HepG2 (cell line): ENCODE data around the gene FHIT. TPM values are rescaled to one million over a fixed set of nuclear protein-coding genes. Genes with fewer than 3 reads are reported as not detected.

Source experiments
- ATAC-seq: fragments of 200-7000 bp; cut with Tn5 transposase; 3 replicates; pipeline ENCODE4 v1.9.1; 2020; ENCODE audit warnings: mild to moderate bottlenecking, moderate library complexity
- BruUV-seq: library from RNA; stranded (reverse); fragments of 400-500 nt; replicated peaks from 2 replicates; lab custom pipeline; 2021; lab: Mats Ljungman, UMichigan
- CTCF ChIA-PET: fragments of 300-600 bp; formaldehyde crosslinking; extraction: SDS; loops from one replicate; lab custom pipeline; 2021; ENCODE audit warnings: low total read pairs, inconsistent platforms, low intra/inter-chr PET ratio; lab: Yijun Ruan, JAX
- POLR2A ChIA-PET: fragments of 350-600 bp; sonication (Branson Sonifier 250); formaldehyde crosslinking; loops from one replicate; lab custom pipeline; 2020; ENCODE audit warnings: antibody characterized with exemption, inconsistent platforms; lab: Yijun Ruan, JAX
- DNase-seq: peaks from one replicate; pipeline ENCODE4 v3.0.0-alpha.2; 2015; ENCODE audit warnings: low spot score
- FAIRE-seq: peaks from 3 replicates; lab custom pipeline; 2011; peaks lifted over from hg19 to GRCh38; lab: Jason Lieb, UNC
- H2AFZ ChIP-seq: one replicate; pipeline ENCODE4 v1.6.1; 2011; ENCODE audit warnings: low read length, inconsistent platforms
- H3K27ac ChIP-seq: fragments of 300-600 bp; 3 replicates; pipeline ENCODE4 v1.8.0; 2011; ENCODE audit warnings: mixed run types, mild to moderate bottlenecking, mixed read lengths, low read length, inconsistent platforms; ENCODE audit not compliant: insufficient read depth; ENCODE audit errors: extremely low read length
- H3K27me3 ChIP-seq, 2 experiments: fragments of 200-600 bp in 1 of 2; 2 replicates in 1 of 2; 3 replicates in 1 of 2; pipeline versions ENCODE4 v1.6.0 to v1.8.0; 2011; ENCODE audit warnings: low read length in 2 of 2, mild to moderate bottlenecking in 2 of 2, moderate library complexity in 2 of 2, inconsistent platforms in 1 of 2; ENCODE audit not compliant: insufficient read depth in 2 of 2, control insufficient read depth in 1 of 2
- H3K36me3 ChIP-seq, 2 experiments: fragments of 200-600 bp in 1 of 2; replicated peaks in 1 of 2; 2 replicates in 1 of 2; 3 replicates in 1 of 2; pipeline versions ENCODE4 v1.5.1 to v1.8.0; 2011; ENCODE audit warnings: low read length in 2 of 2, inconsistent platforms in 1 of 2; ENCODE audit not compliant: insufficient read depth in 2 of 2, control insufficient read depth in 1 of 2
- H3K4me1 ChIP-seq: 2 replicates; pipeline ENCODE4 v1.5.1; 2012; ENCODE audit warnings: low read length, inconsistent platforms; ENCODE audit not compliant: insufficient read depth
- H3K4me2 ChIP-seq: 2 replicates; pipeline ENCODE4 v1.6.0; 2011; ENCODE audit warnings: low read depth, low read length, inconsistent platforms
- H3K4me3 ChIP-seq, 3 experiments: fragments of 200-600 bp in 1 of 3; sonication (generic), shearing (Covaris generic) in 1 of 3; replicated peaks in 1 of 3; 2 replicates each; pipeline ENCODE4 v1.5.1; 2011 to 2016; ENCODE audit warnings: low read length in 3 of 3, inconsistent platforms in 2 of 3, low read depth in 2 of 3, mild to moderate bottlenecking in 2 of 3, control low read depth in 1 of 3, mixed read lengths in 1 of 3; ENCODE audit not compliant: insufficient read depth in 1 of 3
- H3K79me2 ChIP-seq: one replicate; pipeline ENCODE4 v1.6.1; 2011; ENCODE audit warnings: low read length, inconsistent platforms; ENCODE audit not compliant: insufficient read depth
- H3K9ac ChIP-seq: 2 replicates; pipeline ENCODE4 v1.6.0; 2011; ENCODE audit warnings: mild to moderate bottlenecking, low read depth, low read length, inconsistent platforms; ENCODE audit not compliant: insufficient read depth
- H3K9me3 ChIP-seq: 2 replicates; pipeline ENCODE4 v1.5.1; 2012; ENCODE audit warnings: mild to moderate bottlenecking, low read length
- H4K20me1 ChIP-seq: 2 replicates; pipeline ENCODE4 v1.6.0; 2011; ENCODE audit warnings: inconsistent platforms, mild to moderate bottlenecking, low read length, moderate library complexity; ENCODE audit not compliant: insufficient read depth
- CEBPG ChIP-seq: IDR thresholded peaks from 2 replicates; pipeline ENCODE4 v1.6.1; 2016
- DMAP1 ChIP-seq: IDR thresholded peaks from 2 replicates; pipeline ENCODE4 v1.6.1; 2016
- DMTF1 ChIP-seq: sonication (generic); formaldehyde crosslinking; IDR thresholded peaks from 2 replicates; pipeline ENCODE4 v1.4.0; 2020; ENCODE audit warnings: mild to moderate bottlenecking, missing genetic modification reagents
- NFIC ChIP-seq: IDR thresholded peaks from 2 replicates; pipeline ENCODE4 v1.6.1; 2012; ENCODE audit warnings: mild to moderate bottlenecking, low read length, inconsistent platforms
- NR3C1 ChIP-seq: sonication (generic); formaldehyde crosslinking; IDR thresholded peaks from 2 replicates; pipeline ENCODE4 v1.4.0; 2020; ENCODE audit warnings: missing genetic modification reagents
- SOX6 ChIP-seq, 2 experiments: fragments of 450-650 bp in 1 of 2; sonication (generic) in 1 of 2; formaldehyde crosslinking in 1 of 2; IDR thresholded peaks; 2 replicates each; pipeline versions ENCODE4 v1.4.0 to v1.6.1; 2017 to 2020; ENCODE audit warnings: antibody characterized with exemption in 1 of 2, mild to moderate bottlenecking in 1 of 2, missing genetic modification reagents in 1 of 2
- ZNF12 ChIP-seq: sonication (generic); formaldehyde crosslinking; IDR thresholded peaks from 2 replicates; pipeline ENCODE4 v1.5.0; 2020; ENCODE audit warnings: missing genetic modification reagents
- ZNF570 ChIP-seq: sonication (generic); formaldehyde crosslinking; IDR thresholded peaks from 2 replicates; pipeline ENCODE4 v1.4.0; 2020; ENCODE audit warnings: mild to moderate bottlenecking, missing genetic modification reagents, borderline replicate concordance
- ZNF703 ChIP-seq: sonication (generic); formaldehyde crosslinking; IDR thresholded peaks from 2 replicates; pipeline ENCODE4 v1.5.1; 2020; ENCODE audit warnings: missing genetic modification reagents, mild to moderate bottlenecking, moderate library complexity, borderline replicate concordance
- WGBS: methylation state at CpG from one replicate; pipeline ENCODE4 v1.1.6; 2017; ENCODE audit warnings: low lambda C conversion rate; 5-methylcytosine and 5-hydroxymethylcytosine counted together
- in situ Hi-C: cut with HindIII; loops from 2 replicates; pipeline ENCODE4 v1.10.0; 2017; ENCODE audit warnings: low pct_unique_long_range_greater_than_20kb; ENCODE audit not compliant: extremely low pct_ligation_motif_present
- intact Hi-C: fragments of 100-400 bp; cut with micrococcal nuclease; formaldehyde crosslinking; loops from one replicate; pipeline ENCODE4 v1.10.0; 2022; ENCODE audit not compliant: unreplicated experiment
- polyA plus RNA-seq, 8 experiments: library from polyadenylated mRNA; depleted of rRNA in 3 of 8; stranded (reverse) in 7 of 8; unstranded in 1 of 8; fragments of >200 nt; fragmentation: Illumina TruSeq in 4 of 8; extraction: Trizol in 4 of 8; gene quantifications; 2 replicates each; pipeline versions ENCODE4 v1.2.1 to v1.2.3, GENCODE V29; 2011 to 2016; ENCODE audit warnings: low read depth in 4 of 8, missing spikeins in 1 of 8, mixed read lengths in 1 of 8; ENCODE audit not compliant: insufficient read depth in 1 of 8
- total RNA-seq, 5 experiments: library from RNA; depleted of rRNA; stranded (reverse); fragments of >200 nt; fragmentation: Illumina TruSeq; extraction: Trizol; gene quantifications; 2 replicates each; pipeline ENCODE4 v1.2.3, GENCODE V29; 2016; ENCODE audit warnings: low read depth in 1 of 5
- TF ChIP-seq, protein P1 (sequence below): sonication (generic); formaldehyde crosslinking; IDR thresholded peaks from 2 replicates; pipeline ENCODE4 v1.8.0; 2022; ENCODE audit warnings: mild to moderate bottlenecking, missing genetic modification reagents, moderate library complexity
- TF ChIP-seq, protein P2 (sequence below): sonication (generic); formaldehyde crosslinking; IDR thresholded peaks from 2 replicates; pipeline ENCODE4 v1.8.0; 2022; ENCODE audit warnings: mild to moderate bottlenecking, missing genetic modification reagents
- TF ChIP-seq, protein P3 (sequence below): sonication (generic); formaldehyde crosslinking; IDR thresholded peaks from 2 replicates; pipeline ENCODE4 v1.4.0; 2020; ENCODE audit warnings: missing genetic modification reagents

FHIT gene
- total and polyA plus RNA-seq, 2 of the 13 experiments (the other 11 are each of a cell fraction or from before 2014, with no cell fraction given) = 4.0 to 4.6 TPM

GRCh38 chr3:60577601-60578000, 673.7 kb downstream of the FHIT start (continued):
- TF ChIP-seq, protein P1, sequence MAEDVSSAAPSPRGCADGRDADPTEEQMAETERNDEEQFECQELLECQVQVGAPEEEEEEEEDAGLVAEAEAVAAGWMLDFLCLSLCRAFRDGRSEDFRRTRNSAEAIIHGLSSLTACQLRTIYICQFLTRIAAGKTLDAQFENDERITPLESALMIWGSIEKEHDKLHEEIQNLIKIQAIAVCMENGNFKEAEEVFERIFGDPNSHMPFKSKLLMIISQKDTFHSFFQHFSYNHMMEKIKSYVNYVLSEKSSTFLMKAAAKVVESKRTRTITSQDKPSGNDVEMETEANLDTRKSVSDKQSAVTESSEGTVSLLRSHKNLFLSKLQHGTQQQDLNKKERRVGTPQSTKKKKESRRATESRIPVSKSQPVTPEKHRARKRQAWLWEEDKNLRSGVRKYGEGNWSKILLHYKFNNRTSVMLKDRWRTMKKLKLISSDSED (CRISPR knock-in tag) = no peak
- TF ChIP-seq DMAP1 (CRISPR knock-in tag) (no peak), ZNF703 (CRISPR knock-in tag) (no peak), ZNF12 (CRISPR knock-in tag) (no peak)

DNA sequence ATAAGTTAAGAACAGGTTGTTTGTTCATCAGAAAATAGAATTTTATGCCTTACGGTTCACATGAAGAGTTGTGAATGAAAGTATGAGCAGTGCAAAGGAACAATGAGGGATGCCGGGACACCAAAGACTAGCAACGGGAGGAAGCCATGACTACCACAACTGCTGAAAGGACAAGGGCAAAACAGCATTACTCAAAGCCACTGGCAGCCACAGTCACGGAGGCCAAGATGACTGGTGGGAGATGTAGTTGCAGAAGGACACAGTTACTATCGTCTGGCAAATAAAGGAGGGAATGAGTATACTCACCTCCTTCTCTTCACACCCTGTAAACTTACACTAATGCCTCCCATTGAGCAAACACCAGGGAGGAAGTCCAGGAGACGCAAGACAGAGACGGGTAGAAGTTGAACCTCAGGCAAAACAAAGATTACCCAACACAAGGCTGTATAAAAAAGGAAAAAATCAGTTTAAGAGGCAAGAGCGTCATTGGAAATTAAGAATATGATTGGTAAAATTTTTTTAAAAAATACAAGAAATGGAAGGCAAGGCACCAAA, 675.5 kb downstream of the FHIT start:
- H4K20me1 ChIP-seq = no peaks in the 10 kb centered on the region
- ChIA-PET POLR2A (no interaction called here), CTCF (no interaction called here)
- H3K27me3 ChIP-seq = no peaks in the 10 kb centered on the region
- H2AFZ ChIP-seq = no peak overlapping the region
- no TSS peak for BruUV-seq
- in situ Hi-C loops (no loop called here), intact Hi-C loops (no loop called here)
- H3K79me2 ChIP-seq = no peaks in the 10 kb centered on the region
- no peaks in the 10 kb centered on the region for H3K36me3 ChIP-seq
- no peak for ATAC-seq
- H3K4me3 ChIP-seq = no peak overlapping the region
- no peak overlapping the region for H3K9ac ChIP-seq
- no peak for FAIRE-seq
- no peak overlapping the region for H3K4me2 ChIP-seq
- no peaks in the 10 kb centered on the region for H3K9me3 ChIP-seq
- no peak overlapping the region for H3K27ac ChIP-seq
- no peaks in the 10 kb centered on the region for H3K4me1 ChIP-seq
- no peak for DNase-seq
- WGBS = 42% methylated on average over 8 of the region's 8 CpGs
- TF ChIP-seq DMTF1 (CRISPR knock-in tag) = no peak
- TF ChIP-seq SOX6 (IDR thresholded peaks at IDR 0.05) = no peak
- TF ChIP-seq SOX6 (CRISPR knock-in tag; IDR thresholded peaks at IDR 0.05) = no peak
- no peak for TF ChIP-seq ZNF570 (CRISPR knock-in tag)
- TF ChIP-seq, protein P2, sequence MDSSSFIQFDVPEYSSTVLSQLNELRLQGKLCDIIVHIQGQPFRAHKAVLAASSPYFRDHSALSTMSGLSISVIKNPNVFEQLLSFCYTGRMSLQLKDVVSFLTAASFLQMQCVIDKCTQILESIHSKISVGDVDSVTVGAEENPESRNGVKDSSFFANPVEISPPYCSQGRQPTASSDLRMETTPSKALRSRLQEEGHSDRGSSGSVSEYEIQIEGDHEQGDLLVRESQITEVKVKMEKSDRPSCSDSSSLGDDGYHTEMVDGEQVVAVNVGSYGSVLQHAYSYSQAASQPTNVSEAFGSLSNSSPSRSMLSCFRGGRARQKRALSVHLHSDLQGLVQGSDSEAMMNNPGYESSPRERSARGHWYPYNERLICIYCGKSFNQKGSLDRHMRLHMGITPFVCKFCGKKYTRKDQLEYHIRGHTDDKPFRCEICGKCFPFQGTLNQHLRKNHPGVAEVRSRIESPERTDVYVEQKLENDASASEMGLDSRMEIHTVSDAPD (CRISPR knock-in tag) = no peak
- no peak for TF ChIP-seq CEBPG (CRISPR knock-in tag)
- TF ChIP-seq NR3C1 = no peak
- no peak for TF ChIP-seq NFIC
- TF ChIP-seq, protein P3, sequence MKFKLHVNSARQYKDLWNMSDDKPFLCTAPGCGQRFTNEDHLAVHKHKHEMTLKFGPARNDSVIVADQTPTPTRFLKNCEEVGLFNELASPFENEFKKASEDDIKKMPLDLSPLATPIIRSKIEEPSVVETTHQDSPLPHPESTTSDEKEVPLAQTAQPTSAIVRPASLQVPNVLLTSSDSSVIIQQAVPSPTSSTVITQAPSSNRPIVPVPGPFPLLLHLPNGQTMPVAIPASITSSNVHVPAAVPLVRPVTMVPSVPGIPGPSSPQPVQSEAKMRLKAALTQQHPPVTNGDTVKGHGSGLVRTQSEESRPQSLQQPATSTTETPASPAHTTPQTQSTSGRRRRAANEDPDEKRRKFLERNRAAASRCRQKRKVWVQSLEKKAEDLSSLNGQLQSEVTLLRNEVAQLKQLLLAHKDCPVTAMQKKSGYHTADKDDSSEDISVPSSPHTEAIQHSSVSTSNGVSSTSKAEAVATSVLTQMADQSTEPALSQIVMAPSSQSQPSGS (CRISPR knock-in tag) = no peak
